OCI-LY7 (cell line): ENCODE measurements around the gene OPN1SW.

Source experiments
- CTCF ChIP-seq: fragments of 200-600 bp; sonication (generic); conservative IDR thresholded peaks from 2 replicates; pipeline ENCODE4 v1.5.1; 2014; ENCODE audit warnings: mild to moderate bottlenecking, antibody characterized with exemption, low read length, moderate library complexity, mixed read lengths
- EZH2phosphoT487 ChIP-seq: fragments of 200-600 bp; sonication (generic); IDR thresholded peaks from 2 replicates; pipeline ENCODE4 v1.6.1; 2018; ENCODE audit warnings: low read depth, borderline replicate concordance, mild to moderate bottlenecking, mixed run types, antibody characterized with exemption, low read length, moderate library complexity, mixed read lengths

- TF ChIP-seq CTCF (no peak), EZH2phosphoT487 (no peak)
These were observed 49.4 kb downstream of the OPN1SW start for GRCh38 chr7:128726059-128726736.
